GM04504 (cell line): ENCODE results near the gene CIITA.
"Not testable (repeated sequence)": the region's sequence is repeated elsewhere in the genome, so short reads cannot be mapped to it uniquely, and the experiment has no call there.

ENCODE experiments used
- DNase-seq: peaks from one replicate; pipeline ENCODE4 v3.0.0-alpha.2; 2012; ENCODE audit warnings: low read depth

CIITA gene

DNA sequence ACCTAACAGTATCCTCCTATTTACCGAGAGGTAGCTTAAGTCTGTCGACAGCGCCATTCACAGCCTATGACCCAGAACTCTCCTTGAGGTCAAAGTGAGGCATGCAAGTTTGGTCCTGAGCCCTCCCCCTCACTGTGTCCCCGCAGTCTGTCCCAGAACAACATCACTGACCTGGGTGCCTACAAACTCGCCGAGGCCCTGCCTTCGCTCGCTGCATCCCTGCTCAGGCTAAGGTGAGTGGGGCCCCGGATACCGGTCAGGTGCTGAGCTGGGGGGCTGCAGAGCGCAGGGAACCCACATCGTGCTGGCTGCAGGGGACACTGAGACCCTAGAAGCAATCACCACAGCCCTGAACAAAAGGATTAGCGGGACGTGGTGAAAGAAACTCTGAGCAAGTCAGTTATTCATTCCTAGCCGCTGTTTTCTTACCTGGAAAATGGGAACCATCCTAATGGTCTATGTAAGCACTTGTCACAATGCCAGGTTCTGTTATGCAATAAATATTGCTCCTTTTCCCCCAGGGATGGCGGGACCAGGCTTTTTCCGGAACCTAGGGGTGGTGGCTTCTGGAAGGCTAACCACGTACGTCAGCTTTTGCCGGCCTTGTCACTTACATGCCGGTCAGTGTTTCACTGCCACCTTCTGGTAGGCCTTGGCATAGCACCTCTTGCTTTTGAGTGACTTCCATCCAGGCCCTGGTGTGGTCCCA is 41.4 kb downstream of the CIITA start:
- DNase-seq: peak; percentile 75

DNA sequence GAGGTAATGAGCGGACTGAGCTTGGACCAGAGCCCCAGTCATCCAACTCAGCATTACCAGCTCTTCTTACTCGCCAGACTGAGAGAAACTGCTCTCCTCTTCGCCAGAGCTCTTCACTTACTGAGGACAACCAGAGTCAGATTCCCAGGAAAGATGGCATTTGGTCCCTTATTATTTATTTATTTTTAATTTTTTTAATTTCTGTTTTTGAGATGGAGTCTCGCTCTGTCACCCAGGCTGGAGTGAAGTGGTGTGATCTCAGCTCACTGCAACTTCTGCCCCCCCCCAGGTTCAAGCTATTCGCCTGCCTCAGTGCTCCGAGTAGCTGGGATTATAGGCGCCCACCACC is 42.0 kb downstream of the CIITA start:
- no peak for DNase-seq

DNA sequence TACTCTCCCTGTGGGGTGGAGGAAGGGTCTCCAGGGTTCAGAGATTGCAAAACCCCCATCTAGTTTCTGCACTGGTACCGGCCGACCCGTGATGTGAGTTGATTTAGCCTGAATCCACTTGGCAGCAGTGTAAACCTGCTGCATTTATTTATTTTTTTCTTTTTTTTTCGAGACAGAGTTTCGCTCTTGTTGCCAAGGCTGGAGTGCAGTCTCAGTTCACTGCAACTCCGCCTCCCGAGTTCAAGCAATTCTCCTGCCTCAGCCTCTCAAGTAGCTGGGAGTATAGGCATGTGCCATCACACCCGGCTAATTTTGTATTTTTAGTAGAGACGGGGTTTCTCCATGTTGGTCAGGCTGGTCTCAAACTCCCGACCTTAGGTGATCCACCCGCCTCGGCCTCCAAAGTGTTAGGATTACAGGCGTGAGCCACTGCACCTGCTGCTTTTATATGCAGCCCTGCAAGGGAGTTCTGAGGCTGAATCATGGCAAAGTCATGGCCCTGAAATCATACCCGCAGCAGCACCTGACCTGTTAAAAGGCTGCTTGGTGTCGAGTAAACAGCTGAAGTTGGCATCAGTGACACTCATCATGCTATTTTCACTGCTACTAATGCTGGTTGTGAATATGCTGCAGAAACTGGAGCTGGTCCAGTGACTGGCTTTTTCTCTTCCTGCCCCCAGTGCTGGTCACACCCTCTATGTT is 43.9 kb downstream of the CIITA start:
- DNase-seq: no peak

- DNase-seq: no peak
Measured at GRCh38 chr16:10921536-10922327, 44.7 kb downstream of the CIITA start.

DNA sequence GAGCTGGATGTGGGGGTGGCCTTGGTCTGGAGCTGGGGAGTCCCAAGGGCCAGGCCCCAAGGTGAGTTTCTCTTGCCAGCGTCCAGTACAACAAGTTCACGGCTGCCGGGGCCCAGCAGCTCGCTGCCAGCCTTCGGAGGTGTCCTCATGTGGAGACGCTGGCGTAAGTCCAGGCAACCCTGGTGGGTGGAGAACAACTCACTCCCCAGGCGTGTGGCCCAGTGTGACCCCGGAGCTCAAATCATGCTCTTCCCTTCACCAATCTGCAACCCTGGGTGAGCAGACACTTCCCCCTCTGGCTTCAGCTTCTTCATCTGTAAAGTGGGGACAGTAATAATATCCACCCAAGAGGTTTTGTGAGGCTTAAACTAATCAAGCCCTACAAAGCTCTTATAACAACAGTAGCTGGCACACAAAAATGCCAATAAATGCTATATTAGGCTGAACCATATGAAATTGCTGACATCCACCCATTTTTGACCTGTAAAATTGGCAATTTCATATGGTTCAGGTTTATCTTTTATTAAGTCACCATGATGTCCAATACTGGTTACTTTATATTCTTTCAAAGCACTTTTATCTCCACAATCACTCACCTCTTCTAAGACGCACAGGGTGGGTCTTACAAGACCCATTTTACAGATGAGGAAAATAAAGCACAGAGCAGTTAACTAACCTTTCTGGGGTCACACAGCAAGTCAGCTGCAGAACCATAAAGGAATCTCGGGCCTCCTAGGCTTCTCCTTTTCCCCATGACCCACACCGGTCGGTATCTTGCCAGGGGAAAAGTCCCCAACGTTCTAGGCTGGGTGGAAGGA is 45.5 kb downstream of the CIITA start:
- no peak for DNase-seq

DNA sequence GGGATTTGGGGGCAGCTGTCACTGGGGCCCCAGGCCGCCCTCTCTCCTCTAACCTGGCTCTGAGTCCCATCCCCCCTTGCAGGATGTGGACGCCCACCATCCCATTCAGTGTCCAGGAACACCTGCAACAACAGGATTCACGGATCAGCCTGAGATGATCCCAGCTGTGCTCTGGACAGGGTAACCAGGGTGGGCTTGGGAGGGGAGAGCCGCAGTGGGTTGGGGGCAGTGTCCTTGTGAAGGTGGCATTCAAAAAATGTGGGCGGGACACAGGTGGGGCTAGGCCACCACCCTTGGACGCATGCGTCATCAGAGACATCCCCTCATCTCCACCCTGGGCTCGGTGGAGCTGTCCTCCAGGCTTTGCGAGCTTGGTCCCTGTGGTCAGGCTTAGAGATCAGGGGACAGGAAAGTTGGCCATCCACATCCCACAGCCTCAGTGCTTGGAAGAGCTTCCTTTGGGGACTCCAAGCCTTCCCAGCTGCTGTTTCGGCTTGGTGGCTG is 46.2 kb downstream of the CIITA start:
- no peak for DNase-seq

- no peak for DNase-seq
Measured at GRCh38 chr16:10923650-10924214, 46.7 kb downstream of the CIITA start.

DNA sequence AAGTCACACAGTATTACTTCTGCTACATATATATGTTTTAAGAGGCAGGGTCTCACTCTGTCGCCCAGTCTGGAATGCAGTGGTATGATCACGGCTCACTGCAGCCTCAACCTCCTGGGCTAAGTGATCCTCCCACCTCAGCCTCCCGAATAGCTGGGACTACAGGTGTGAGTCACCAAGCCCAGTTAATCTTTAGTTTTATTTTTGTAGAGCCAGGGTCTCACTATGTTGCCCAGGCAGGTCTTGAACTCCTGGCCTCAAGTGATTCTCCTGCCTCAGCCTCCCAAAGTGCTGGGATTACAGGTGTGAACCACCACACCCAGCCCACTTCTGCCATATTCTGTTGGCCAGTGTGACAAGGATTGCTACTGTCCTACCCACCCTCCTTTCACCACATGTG is 48.3 kb downstream of the CIITA start:
- not testable (repeated sequence) for DNase-seq

DNA sequence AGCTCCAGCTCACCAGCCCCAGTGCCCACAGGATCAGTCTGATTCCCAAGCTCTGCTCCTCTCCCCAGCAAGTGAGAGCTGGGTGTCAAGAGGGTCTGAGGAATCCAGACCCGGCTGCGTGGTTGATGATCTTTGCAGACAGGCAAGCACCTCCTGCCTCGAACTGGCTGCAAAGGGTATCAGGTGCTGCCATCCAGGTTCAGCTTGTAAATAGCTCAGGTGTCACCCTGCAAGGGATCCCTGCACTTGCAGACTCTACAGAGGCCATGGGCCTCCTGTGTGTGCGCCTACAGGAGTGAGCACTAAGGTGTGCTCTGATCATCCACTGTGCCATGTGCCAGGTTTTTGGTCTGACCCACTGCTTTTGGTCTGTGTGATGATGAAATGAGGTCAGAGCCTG is 49.1 kb downstream of the CIITA start:
- no peak for DNase-seq

- no peak for DNase-seq
Measured at GRCh38 chr16:10926867-10927266, 49.9 kb downstream of the CIITA start.

- no peak for DNase-seq
Measured at GRCh38 chr16:10927497-10928112, 50.6 kb downstream of the CIITA start.

- DNase-seq: not testable (repeated sequence)
Measured at GRCh38 chr16:10929097-10929496, 52.1 kb downstream of the CIITA start.

GRCh38 chr16:10929853-10930754 is 53.1 kb downstream of the CIITA start:
- no peak for DNase-seq

GRCh38 chr16:10930755-10931093 is 53.7 kb downstream of the CIITA start:
- DNase-seq: no peak

DNA sequence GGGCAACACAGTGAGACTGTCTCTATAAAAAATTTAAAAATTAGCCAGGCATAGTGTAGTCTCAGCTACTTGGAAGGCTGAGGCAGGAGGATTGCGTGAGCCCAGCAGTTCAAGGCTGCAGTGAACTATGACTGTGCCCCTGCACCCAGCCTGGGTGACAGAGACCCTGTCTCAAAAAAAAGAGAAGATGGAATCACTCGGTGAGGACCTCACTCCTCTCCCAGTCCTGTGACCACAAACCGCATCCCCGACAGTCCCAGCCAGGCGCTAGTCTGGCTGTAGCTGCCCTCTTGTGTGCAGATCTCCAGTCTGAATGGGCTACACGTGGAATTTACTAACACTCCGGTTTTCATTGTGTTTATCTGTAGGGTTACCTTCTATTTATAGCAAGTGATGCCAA is 54.1 kb downstream of the CIITA start:
- no peak for DNase-seq

DNA sequence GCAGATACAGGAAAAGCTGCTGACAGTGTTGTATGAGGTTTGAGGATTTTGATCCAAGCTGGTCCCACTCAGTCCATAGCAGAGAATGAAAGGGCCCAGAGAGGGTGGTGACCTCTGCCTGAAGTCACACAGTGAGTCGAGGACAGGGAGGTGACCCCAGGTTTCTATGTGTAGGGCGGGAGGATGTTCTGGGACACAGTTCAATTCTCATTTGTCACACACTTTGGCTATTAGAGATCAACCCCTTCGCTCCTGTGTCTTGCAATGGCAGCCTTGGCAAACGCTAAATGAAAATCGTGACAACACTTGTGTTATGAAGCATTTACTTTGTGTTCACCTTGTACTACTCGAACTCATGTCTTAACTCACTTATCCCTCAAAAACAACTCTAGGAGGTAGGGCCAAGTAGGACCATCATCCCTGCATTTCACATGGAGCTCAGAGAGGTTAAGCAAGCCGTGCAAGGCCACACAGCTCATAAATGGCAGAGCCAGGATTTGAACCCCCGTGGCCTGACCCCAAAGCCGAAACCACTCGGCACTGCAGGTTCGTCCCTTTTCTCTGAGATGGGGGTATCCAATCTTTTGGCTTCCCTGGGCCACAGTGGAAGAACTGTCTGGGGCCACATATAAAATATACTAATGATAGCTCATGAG is 55.1 kb downstream of the CIITA start:
- no peak for DNase-seq

- DNase-seq: no peak
Measured at GRCh38 chr16:10932959-10933710, 56.1 kb downstream of the CIITA start.

DNA sequence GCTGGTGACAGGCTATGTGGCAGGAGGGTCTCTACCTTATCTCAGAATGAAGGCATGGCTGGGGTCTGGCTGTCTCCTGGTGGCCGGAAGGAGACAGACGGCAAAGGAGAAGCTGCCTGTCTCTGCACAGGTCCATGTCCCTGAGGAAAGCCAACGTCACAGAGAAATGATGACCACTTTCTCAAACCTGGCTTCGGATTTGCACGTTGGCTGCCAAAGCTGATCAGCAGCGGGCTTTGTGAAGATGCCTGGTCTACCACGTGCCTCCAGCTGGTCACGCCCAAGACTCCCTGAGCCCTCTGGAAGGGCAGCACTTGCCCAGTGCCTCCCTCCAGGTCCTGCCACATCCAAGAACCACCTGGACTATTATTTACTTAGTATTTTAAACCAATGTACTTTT is 56.9 kb downstream of the CIITA start:
- DNase-seq: no peak
